SK-N-MC (cell line): Measurements from ENCODE around the gene RPEL1.
"Not testable (repeated sequence)": the region's sequence is repeated elsewhere in the genome, so short reads cannot be mapped to it uniquely, and the experiment has no call there.

Experiments used
- DNase-seq: peaks from one replicate; pipeline ENCODE4 v3.0.0-alpha.2; 2011; ENCODE audit warnings: low read depth, low spot score
- H3K27ac ChIP-seq: fragments of 200-600 bp; sonication (generic); 2 replicates; pipeline ENCODE4 v1.5.1; 2016; ENCODE audit warnings: mixed run types
- H3K36me3 ChIP-seq: fragments of 200-600 bp; sonication (generic); 2 replicates; pipeline ENCODE4 v1.6.1; 2017; ENCODE audit warnings: antibody characterized with exemption, low read length, mixed read lengths; ENCODE audit not compliant: insufficient read depth
- H3K4me3 ChIP-seq: fragments of 200-600 bp; sonication (generic); 2 replicates; pipeline ENCODE4 v1.5.1; 2016
- H3K9ac ChIP-seq: fragments of 200-600 bp; sonication (generic); 2 replicates; pipeline ENCODE4 v1.8.0; 2017; ENCODE audit warnings: mixed run types, mixed read lengths; ENCODE audit not compliant: insufficient read length
- H3K9me3 ChIP-seq: fragments of 200-600 bp; sonication (generic); 2 replicates; pipeline ENCODE4 v1.6.1; 2017; ENCODE audit warnings: low read depth, mild to moderate bottlenecking, antibody characterized with exemption, low read length, moderate library complexity, mixed read lengths
- EZH2 ChIP-seq: fragments of 200-600 bp; sonication (generic); IDR thresholded peaks from one replicate; pipeline ENCODE4 v1.6.1; 2017; ENCODE audit warnings: antibody characterized with exemption
- FOXP2 ChIP-seq: optimal IDR thresholded peaks from 2 replicates; pipeline ENCODE3; 2011; ENCODE audit warnings: mild to moderate bottlenecking, moderate library complexity; ENCODE audit not compliant: insufficient read depth; ENCODE audit errors: extremely low read length, control extremely low read depth
- POLR2AphosphoS5 ChIP-seq: IDR thresholded peaks from 2 replicates; pipeline ENCODE4 v1.6.1; 2012; ENCODE audit warnings: mild to moderate bottlenecking, low read depth, low read length, borderline replicate concordance

The RPEL1 gene

DNA sequence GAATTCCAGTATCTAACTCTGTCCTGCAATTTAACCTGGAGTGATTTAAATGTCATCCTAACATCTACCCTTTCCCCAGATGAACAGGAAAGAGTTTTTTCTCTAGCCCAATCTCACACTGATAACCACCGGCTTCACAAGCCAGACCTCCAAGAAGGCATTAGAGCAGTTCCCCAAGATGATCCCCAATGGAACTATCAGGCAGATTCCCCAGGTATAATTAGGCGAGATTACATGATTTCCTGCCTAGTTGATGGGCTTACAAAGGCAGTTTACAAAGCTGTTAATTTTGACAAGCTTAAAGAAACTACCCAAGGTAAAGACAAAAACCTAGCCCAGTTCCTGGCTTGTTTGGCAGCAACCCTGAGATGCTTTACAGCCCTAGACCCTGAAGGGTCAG, 38.5 kb upstream of the RPEL1 start:
- Histone ChIP-seq H3K36me3 (no peaks in the 10 kb centered on the region), H3K4me3 (no peak overlapping the region), H3K9me3 (no peaks in the 10 kb centered on the region), H3K27ac (no peak overlapping the region), H3K9ac (no peak overlapping the region)
- TF ChIP-seq FOXP2 = no peak
- TF ChIP-seq POLR2AphosphoS5 = no peak
- no peak for TF ChIP-seq EZH2
- DNase-seq = no peak

DNA sequence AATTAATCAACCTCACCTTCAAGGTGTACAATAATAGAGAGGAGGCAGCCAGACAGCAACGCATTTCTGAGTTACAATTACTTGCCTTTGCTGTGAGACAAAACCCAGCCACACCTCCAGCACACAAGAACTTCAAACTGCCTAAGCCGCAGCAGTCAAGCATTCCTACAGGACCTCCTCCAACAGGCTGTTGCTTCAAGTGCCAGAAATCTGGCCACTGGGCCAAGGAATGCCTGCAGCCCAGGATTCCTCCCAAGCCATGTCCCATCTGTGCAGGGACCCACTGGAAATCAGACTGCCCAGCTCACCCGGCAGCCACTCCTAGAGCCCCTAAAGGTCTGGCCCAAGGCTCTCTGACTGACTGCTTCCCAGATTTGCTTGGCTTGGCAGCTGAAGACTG, 38.0 kb upstream of the RPEL1 start:
- not testable (repeated sequence) for H3K9ac ChIP-seq, H3K4me3 ChIP-seq, H3K36me3 ChIP-seq, DNase-seq, H3K9me3 ChIP-seq, H3K27ac ChIP-seq

DNA sequence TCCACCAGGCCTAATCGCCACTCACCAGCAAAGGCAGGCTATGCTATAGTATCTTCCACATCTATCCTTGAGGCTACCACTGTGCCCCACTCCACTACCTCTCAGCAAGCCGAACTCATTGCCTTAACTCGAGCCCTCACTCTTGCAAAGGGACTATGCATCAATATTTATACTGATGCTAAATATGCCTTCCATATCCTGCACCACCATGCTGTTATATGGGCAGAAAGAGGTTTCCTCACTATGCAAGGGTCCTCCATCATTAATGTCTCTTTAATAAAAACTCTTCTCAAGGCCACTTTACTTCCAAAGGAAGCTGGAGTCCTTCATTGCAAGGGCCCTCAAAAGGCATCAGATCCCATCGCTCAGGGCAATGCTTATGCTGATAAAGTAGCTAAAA, 35.4 kb upstream of the RPEL1 start:
- not testable (repeated sequence) for DNase-seq, H3K36me3 ChIP-seq, H3K9me3 ChIP-seq, H3K27ac ChIP-seq, H3K9ac ChIP-seq, H3K4me3 ChIP-seq

DNA sequence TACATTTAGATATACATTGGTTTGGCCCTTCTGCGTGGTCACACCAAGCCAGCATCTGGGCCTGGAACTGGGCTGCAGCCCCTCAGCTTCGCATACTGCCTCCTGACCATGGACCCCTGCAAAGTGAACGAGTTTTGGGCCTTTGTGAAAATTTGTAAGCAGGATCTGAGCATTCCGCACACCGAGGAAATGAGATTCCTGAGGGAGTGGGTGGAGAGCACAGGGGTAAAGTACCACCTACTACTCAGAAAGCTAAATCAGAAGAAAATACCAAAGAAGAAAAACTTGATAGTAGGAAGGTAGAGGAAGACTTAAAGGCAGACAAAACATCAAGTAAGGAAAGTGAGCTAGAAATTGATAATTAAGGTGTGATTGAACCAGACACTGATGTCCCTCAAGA, 30.1 kb upstream of the RPEL1 start:
- Histone ChIP-seq H3K36me3 (no peaks in the 10 kb centered on the region), H3K4me3 (no peak overlapping the region), H3K9ac (no peak overlapping the region), H3K27ac (no peak overlapping the region), H3K9me3 (no peaks in the 10 kb centered on the region)
- TF ChIP-seq EZH2 (no peak), POLR2AphosphoS5 (no peak), FOXP2 (no peak)
- DNase-seq = no peak

DNA sequence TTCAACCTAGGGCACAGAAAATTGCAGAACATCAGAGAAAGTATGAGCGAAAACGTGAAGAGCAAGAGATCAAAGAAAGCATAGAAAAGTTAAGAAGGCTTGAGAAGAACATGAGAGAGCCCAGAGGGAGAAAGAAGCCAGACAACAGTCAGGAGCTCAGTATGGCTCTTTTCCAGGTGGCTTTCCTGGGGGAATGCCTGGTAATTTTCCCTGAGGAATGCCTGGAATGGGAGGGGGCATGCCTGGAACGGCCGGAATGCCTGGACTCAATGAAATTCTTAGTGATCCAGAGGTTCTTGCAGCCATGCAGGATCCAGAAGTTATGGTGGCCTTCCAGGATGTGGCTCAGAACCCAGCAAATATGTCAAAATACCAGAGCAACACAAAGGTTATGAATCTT, 29.3 kb upstream of the RPEL1 start:
- not testable (repeated sequence) for DNase-seq, H3K9me3 ChIP-seq, H3K27ac ChIP-seq, H3K4me3 ChIP-seq, H3K36me3 ChIP-seq, H3K9ac ChIP-seq

DNA sequence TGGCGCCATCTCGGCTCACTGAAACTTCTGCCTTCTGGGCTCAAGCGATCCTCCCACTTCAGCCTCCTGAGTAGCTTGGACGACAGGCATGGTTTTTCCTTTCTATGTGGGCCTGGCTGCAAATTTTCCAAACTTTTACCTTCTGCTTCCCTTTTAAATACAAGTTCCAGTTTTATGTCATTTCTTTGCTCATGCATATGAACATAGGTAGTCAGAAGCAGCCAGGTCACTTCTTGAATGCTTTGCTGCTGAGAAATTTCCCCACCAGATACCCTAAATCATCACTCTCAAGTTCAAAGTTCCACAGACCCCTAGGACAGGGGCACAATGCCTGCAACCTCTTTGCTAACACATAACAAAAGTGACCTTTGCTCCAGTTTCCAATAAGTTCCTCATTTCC, 21.6 kb upstream of the RPEL1 start:
- Histone ChIP-seq H3K4me3 (no peak overlapping the region), H3K36me3 (no peaks in the 10 kb centered on the region), H3K9ac (no peak overlapping the region), H3K27ac (no peak overlapping the region), H3K9me3 (no peaks in the 10 kb centered on the region)
- no peak for DNase-seq
- TF ChIP-seq POLR2AphosphoS5 (no peak), FOXP2 (no peak), EZH2 (no peak)

DNA sequence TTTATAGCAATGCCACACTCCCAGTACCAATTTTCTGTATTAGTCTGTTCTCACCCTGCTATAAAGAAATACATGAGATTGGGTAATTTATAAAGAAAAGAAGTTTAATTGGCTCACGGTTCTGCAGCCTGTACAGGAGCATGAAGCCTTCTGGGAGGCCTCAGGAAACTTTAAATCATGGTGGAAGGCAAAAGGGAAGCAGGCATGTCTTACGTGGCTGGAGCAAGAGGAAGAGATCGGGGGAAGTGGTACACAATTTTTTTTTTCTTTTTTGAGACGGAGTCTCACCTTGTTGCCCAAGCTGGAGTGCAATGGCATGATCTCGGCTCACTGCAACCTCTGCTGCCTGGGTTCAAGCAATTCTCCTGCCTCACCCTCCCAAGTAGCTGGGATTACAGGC, 21.0 kb upstream of the RPEL1 start:
- not testable (repeated sequence) for H3K27ac ChIP-seq, H3K36me3 ChIP-seq, H3K9ac ChIP-seq, DNase-seq, H3K4me3 ChIP-seq, H3K9me3 ChIP-seq

DNA sequence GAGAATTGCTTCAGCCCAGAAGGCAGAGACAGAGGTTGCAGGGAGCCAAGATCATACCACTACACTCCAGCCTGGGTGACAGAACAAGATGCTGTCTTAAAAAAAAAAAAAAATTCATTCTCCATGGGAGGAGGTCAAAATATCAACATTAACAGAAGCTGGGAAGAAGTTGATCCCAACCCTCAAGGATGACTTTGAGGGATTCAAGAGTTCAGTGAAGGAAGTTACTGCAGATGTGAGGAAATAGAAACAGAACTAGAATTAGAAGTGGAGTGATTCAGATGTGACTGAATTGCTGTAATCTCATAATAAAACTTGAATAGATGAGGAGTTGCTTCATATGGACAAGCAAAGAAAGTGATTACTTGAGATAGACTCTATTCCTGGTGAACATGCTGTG, 19.7 kb upstream of the RPEL1 start:
- Histone ChIP-seq H3K27ac (no peak overlapping the region), H3K4me3 (no peak overlapping the region), H3K9ac (no peak overlapping the region), H3K9me3 (no peaks in the 10 kb centered on the region), H3K36me3 (no peaks in the 10 kb centered on the region)
- TF ChIP-seq POLR2AphosphoS5 (no peak), EZH2 (no peak), FOXP2 (no peak)
- no peak for DNase-seq

DNA sequence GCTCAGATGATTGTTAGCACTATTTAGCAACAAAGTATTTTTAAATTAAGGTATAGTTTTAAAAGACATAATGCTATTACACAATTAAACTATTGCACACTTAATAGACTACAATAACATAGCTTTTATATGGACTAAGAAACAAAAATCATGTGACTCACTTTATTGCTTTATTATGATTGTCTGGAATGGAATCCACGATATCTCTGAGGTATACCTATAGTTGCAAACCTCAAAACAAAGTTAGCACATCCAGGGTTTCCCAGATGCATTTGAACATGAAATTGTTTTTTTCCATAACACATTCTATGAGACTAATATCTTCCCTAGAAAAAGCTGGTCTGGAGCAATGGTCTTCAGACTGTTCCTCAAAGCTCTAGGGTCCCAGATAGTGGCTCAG, 18.3 kb upstream of the RPEL1 start:
- H3K4me3 ChIP-seq = no peak overlapping the region
- no peak for TF ChIP-seq POLR2AphosphoS5
- no peak for TF ChIP-seq EZH2
- no peak for TF ChIP-seq FOXP2
- no peak overlapping the region for H3K9ac ChIP-seq
- H3K9me3 ChIP-seq = no peaks in the 10 kb centered on the region
- no peak overlapping the region for H3K27ac ChIP-seq
- DNase-seq = no peak
- H3K36me3 ChIP-seq = no peaks in the 10 kb centered on the region

DNA sequence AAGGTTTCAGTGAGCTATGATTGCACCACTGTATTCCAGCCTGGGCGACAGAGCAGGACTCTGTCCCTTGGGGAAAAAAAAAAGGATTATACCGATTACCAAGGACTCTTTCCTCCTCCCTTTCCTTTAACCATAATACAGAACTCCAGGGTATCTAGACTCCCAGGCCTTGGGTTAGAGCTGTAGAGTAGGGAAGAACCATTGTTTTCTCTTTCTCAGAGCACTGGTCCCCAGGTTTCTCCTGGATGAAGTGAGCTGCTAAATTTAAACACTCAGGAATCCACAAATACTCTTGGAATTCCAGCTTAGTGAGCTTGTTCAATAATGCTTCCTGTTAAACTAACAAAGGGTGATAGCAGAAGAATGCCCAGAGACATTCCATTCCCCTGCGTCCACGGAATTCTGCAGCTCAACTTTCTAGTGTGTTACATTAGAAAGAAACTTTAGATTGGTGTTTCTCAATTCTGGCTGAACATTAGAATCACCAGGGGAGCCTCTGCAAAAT, 14.6 kb upstream of the RPEL1 start:
- no peaks in the 10 kb centered on the region for H3K36me3 ChIP-seq
- no peak overlapping the region for H3K9ac ChIP-seq
- no peak overlapping the region for H3K27ac ChIP-seq
- no peak for DNase-seq
- H3K9me3 ChIP-seq = no peaks in the 10 kb centered on the region
- H3K4me3 ChIP-seq = no peak overlapping the region
- TF ChIP-seq FOXP2 (no peak), EZH2 (no peak), POLR2AphosphoS5 (no peak)
